GM12878 (cell line): ENCODE measurements around the gene GPC2. TPM values are rescaled to one million over a fixed set of nuclear protein-coding genes. Genes with fewer than 3 reads are reported as not detected.

ENCODE experiments used
- ATAC-seq: fragments of 200-7000 bp; cut with Tn5 transposase; 3 replicates; pipeline ENCODE4 v1.9.1; 2020; ENCODE audit warnings: mild to moderate bottlenecking, moderate library complexity
- BruUV-seq: library from RNA; stranded (reverse); fragments of 400-500 nt; replicated peaks from 2 replicates; lab custom pipeline; 2021; lab: Mats Ljungman, UMichigan
- CTCF ChIA-PET: fragments of 300-600 bp; sonication (Branson Sonifier 250); formaldehyde crosslinking; extraction: SDS; loops from one replicate; lab custom pipeline; 2021; ENCODE audit warnings: inconsistent platforms; lab: Yijun Ruan, JAX
- POLR2A ChIA-PET: fragments of 350-600 bp; formaldehyde crosslinking; extraction: SDS; loops from one replicate; lab custom pipeline; 2021; ENCODE audit warnings: inconsistent platforms; lab: Charles Lee
- RAD21 ChIA-PET: fragments of 300-600 bp; sonication (Branson Sonifier 250); formaldehyde crosslinking; loops from one replicate; lab custom pipeline; 2023; ENCODE audit warnings: antibody characterized with exemption; ENCODE audit not compliant: unreplicated experiment; lab: Charles Lee
- SMC1A ChIA-PET: fragments of 300-600 bp; sonication (Branson Sonifier 250); formaldehyde crosslinking; loops from one replicate; lab custom pipeline; 2023; ENCODE audit not compliant: unreplicated experiment, uncharacterized antibody; lab: Charles Lee
- DNase-seq: peaks from one replicate; pipeline ENCODE4 v3.0.0-alpha.2; 2011; ENCODE audit warnings: low read depth, low spot score
- FAIRE-seq: peaks from 3 replicates; lab custom pipeline; 2011; peaks lifted over from hg19 to GRCh38; lab: Jason Lieb, UNC
- H2AFZ ChIP-seq: 2 replicates; pipeline ENCODE4 v1.6.0; 2011; ENCODE audit warnings: low read depth, low read length, control low read depth; ENCODE audit not compliant: control insufficient read depth
- H3K27ac ChIP-seq: 2 replicates; pipeline ENCODE4 v1.5.1; 2011; ENCODE audit warnings: control low read depth; ENCODE audit not compliant: control insufficient read depth, insufficient read depth
- H3K27me3 ChIP-seq, 2 experiments: replicated peaks in 1 of 2; 2 replicates each; pipeline versions ENCODE4 v1.6.0 to v1.6.1; 2011; ENCODE audit warnings: low read length in 1 of 2; ENCODE audit not compliant: control insufficient read depth in 2 of 2, insufficient read depth in 2 of 2
- H3K36me3 ChIP-seq, 2 experiments: 2 replicates each; pipeline ENCODE4 v1.5.1; 2011; ENCODE audit warnings: low read length in 1 of 2; ENCODE audit not compliant: control insufficient read depth in 2 of 2, insufficient read depth in 2 of 2
- H3K4me1 ChIP-seq: 2 replicates; pipeline ENCODE4 v1.6.1; 2011; ENCODE audit warnings: mild to moderate bottlenecking, low read length, moderate library complexity, mixed read lengths; ENCODE audit not compliant: control insufficient read depth, insufficient read depth
- H3K4me2 ChIP-seq: 2 replicates; pipeline ENCODE4 v1.6.0; 2011; ENCODE audit warnings: control low read depth; ENCODE audit not compliant: control insufficient read depth, insufficient read depth
- H3K4me3 ChIP-seq: fragments of 200-600 bp; sonication (generic); 2 replicates; pipeline ENCODE4 v1.5.1; 2016
- H3K79me2 ChIP-seq: 2 replicates; pipeline ENCODE4 v1.6.0; 2011; ENCODE audit warnings: low read length; ENCODE audit not compliant: control insufficient read depth, insufficient read depth
- H3K9ac ChIP-seq: 2 replicates; pipeline ENCODE4 v1.8.0; 2011; ENCODE audit warnings: low read length, control low read depth, mixed read lengths; ENCODE audit not compliant: control insufficient read depth, insufficient read depth
- H3K9me3 ChIP-seq: replicated peaks from 3 replicates; pipeline ENCODE4 v1.5.1; 2011; ENCODE audit warnings: mild to moderate bottlenecking, low read length; ENCODE audit not compliant: control insufficient read depth, insufficient read depth
- H4K20me1 ChIP-seq: 2 replicates; pipeline ENCODE4 v1.6.0; 2011; ENCODE audit not compliant: control insufficient read depth, insufficient read depth
- BHLHE40 ChIP-seq, 2 experiments: fragments of 450-650 bp in 1 of 2; IDR thresholded peaks; 2 replicates each; pipeline ENCODE4 v1.6.1; 2011 to 2017; ENCODE audit warnings: low read depth in 2 of 2, borderline replicate concordance in 1 of 2, improper control_type of control experiment in 1 of 2, low read length in 1 of 2, mild to moderate bottlenecking in 1 of 2
- GATAD2B ChIP-seq: fragments of 450-650 bp; conservative IDR thresholded peaks from 2 replicates; pipeline ENCODE4 v1.6.1; 2017; ENCODE audit warnings: low read depth, mild to moderate bottlenecking, moderate library complexity
- MEF2B ChIP-seq: fragments of 450-650 bp; IDR thresholded peaks from 2 replicates; pipeline ENCODE4 v1.6.1; 2018; ENCODE audit warnings: mild to moderate bottlenecking, moderate library complexity; ENCODE audit not compliant: partially characterized antibody, poor library complexity, severe bottlenecking
- RAD21 ChIP-seq: IDR thresholded peaks from 2 replicates; pipeline ENCODE4 v1.6.1; 2011; ENCODE audit warnings: mild to moderate bottlenecking, low read depth, low read length, moderate library complexity; ENCODE audit not compliant: insufficient read depth
- ZNF24 ChIP-seq: fragments of 450-650 bp; IDR thresholded peaks from 2 replicates; pipeline ENCODE4 v1.6.1; 2017; ENCODE audit warnings: antibody characterized with exemption, mild to moderate bottlenecking
- WGBS: methylation state at CpG from one replicate; pipeline ENCODE4 v1.1.6; 2016; ENCODE audit warnings: low lambda C conversion rate; ENCODE audit not compliant: insufficient replicate concordance, insufficient coverage; ENCODE audit errors: missing lambda C conversion rate; 5-methylcytosine and 5-hydroxymethylcytosine counted together
- in situ Hi-C: fragments of 300-500 bp; cut with MboI; formaldehyde crosslinking; loops from 9 replicates; pipeline ENCODE4 v1.14.3; 2018; ENCODE audit warnings: mixed read lengths
- intact Hi-C: fragments of 100-400 bp; cut with micrococcal nuclease; formaldehyde crosslinking; loops from one replicate; pipeline ENCODE4 v1.14.2; 2022; ENCODE audit not compliant: unreplicated experiment
- polyA plus RNA-seq, 11 experiments: library from polyadenylated mRNA; depleted of rRNA in 4 of 11; unstranded in 6 of 11; stranded (reverse) in 5 of 11; fragments of >200 nt; fragmentation: Nextera tagmentation in 4 of 11; fragmentation: Illumina TruSeq in 1 of 11; extraction: Ambion mirVana in 4 of 11; extraction: Trizol in 1 of 11; gene quantifications; 1 replicate in 1 of 11; 2 replicates in 10 of 11; pipeline versions ENCODE4 v1.2.1 to v1.2.3, GENCODE V29; 2011 to 2016; ENCODE audit warnings: inconsistent platforms in 2 of 11, missing spikeins in 2 of 11, low read depth in 1 of 11
- total RNA-seq, 4 experiments: library from RNA; depleted of rRNA in 3 of 4; stranded (reverse); fragments of >200 nt in 3 of 4; fragmentation: Illumina TruSeq in 1 of 4; extraction: Trizol in 1 of 4; gene quantifications; 2 replicates each; pipeline versions ENCODE4 v1.2.1 to v1.2.3, GENCODE V29; 2013 to 2021
- TF ChIP-seq, protein P1 (sequence below): fragments of 450-650 bp; IDR thresholded peaks from 2 replicates; pipeline ENCODE4 v1.6.1; 2017; ENCODE audit warnings: low read depth, mild to moderate bottlenecking, moderate library complexity
- TF ChIP-seq, protein P2 (sequence below): fragments of 450-650 bp; IDR thresholded peaks from 2 replicates; pipeline ENCODE4 v1.6.1; 2016; ENCODE audit warnings: mild to moderate bottlenecking

The GPC2 gene
- total and polyA plus RNA-seq, 10 of the 15 experiments (the other 5 are each of a cell fraction or from before 2014, with no cell fraction given): 0.19 to 6.3 (median 0.77) TPM

DNA sequence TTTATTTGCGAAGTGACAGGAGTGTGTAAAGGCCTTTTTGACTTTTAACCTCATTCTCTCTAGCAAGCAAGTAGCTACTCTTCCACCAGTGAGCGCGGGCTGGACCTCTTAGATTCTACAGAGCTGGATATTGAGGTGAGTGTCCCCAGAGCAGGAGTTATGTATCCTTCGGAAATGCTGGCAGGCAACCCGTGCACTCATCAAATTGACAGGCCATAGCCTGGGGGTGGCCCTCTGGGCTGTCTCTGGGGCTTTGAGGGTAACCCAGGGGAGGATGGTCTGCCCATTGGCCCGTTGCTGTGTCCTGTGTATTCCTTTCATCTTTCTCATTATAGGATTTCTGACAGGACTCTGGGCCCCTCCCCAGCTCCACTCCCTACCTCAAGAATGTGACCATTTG is 36.5 kb upstream of the GPC2 start:
- SMC1A ChIA-PET: interaction anchor here (1.0 to 14.7 kb wide), 4 partner anchors 19 to 81 kb away, joined by 4 to 140 read pairs (median 58); partner anchors contain the start of gene GAL3ST4
- peak overlapping the region; percentile 2; the same call in 1 of the 2 replicates for H3K4me2 ChIP-seq
- peaks cover 12% of the 10 kb centered on the region for H3K79me2 ChIP-seq
- H3K9me3 ChIP-seq: no peaks in the 10 kb centered on the region
- RAD21 ChIA-PET: interaction anchor here (0.6 to 5.8 kb wide), 6 partner anchors 14 to 218 kb away, joined by 3 to 49 read pairs (median 4); no protein-coding TSS in a partner anchor
- POLR2A ChIA-PET: interaction anchor here (1.4 to 8.3 kb wide), 2 partner anchors 13 to 23 kb away, joined by 4 to 86 read pairs; no protein-coding TSS in a partner anchor
- CTCF ChIA-PET: interaction anchor here (1.0 to 8.3 kb wide), 6 partner anchors 9 to 75 kb away, joined by 3 to 113 read pairs (median 6); no protein-coding TSS in a partner anchor
- no peak overlapping the region for H3K9ac ChIP-seq
- intact Hi-C loops: no loop called here
- H3K36me3 ChIP-seq: no peaks in the 10 kb centered on the region; a peak in 1 of 4 replicates
- peaks cover 75% of the 10 kb centered on the region for H3K4me1 ChIP-seq
- no peak overlapping the region; the same call in 1 of the 2 replicates for H3K4me3 ChIP-seq
- no peaks in the 10 kb centered on the region for H4K20me1 ChIP-seq
- TF ChIP-seq, protein P1, sequence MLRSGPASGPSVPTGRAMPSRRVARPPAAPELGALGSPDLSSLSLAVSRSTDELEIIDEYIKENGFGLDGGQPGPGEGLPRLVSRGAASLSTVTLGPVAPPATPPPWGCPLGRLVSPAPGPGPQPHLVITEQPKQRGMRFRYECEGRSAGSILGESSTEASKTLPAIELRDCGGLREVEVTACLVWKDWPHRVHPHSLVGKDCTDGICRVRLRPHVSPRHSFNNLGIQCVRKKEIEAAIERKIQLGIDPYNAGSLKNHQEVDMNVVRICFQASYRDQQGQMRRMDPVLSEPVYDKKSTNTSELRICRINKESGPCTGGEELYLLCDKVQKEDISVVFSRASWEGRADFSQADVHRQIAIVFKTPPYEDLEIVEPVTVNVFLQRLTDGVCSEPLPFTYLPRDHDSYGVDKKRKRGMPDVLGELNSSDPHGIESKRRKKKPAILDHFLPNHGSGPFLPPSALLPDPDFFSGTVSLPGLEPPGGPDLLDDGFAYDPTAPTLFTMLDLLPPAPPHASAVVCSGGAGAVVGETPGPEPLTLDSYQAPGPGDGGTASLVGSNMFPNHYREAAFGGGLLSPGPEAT: peak; percentile 16; the same call in 1 of the 2 replicates
- TF ChIP-seq, protein P2, sequence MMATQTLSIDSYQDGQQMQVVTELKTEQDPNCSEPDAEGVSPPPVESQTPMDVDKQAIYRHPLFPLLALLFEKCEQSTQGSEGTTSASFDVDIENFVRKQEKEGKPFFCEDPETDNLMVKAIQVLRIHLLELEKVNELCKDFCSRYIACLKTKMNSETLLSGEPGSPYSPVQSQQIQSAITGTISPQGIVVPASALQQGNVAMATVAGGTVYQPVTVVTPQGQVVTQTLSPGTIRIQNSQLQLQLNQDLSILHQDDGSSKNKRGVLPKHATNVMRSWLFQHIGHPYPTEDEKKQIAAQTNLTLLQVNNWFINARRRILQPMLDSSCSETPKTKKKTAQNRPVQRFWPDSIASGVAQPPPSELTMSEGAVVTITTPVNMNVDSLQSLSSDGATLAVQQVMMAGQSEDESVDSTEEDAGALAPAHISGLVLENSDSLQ: peak; percentile 64
- TF ChIP-seq ZNF24: no peak
- TF ChIP-seq GATAD2B: peak; percentile 50; the same call in 1 of the 2 replicates
- TF ChIP-seq MEF2B: peak; percentile 94
- peak in 1 of 2 experiments; percentile 54; a peak in 1 of 4 replicates for TF ChIP-seq BHLHE40 (IDR thresholded peaks at IDR 0.05; ENCODE audit: borderline replicate concordance in 1 of 2, low read depth in 2 of 2, low read length in 1 of 2)
- TF ChIP-seq RAD21: no peak
- 65% methylated on average over 6 of the region's 6 CpGs for WGBS
- no TSS peak for BruUV-seq
- DNase-seq (no peak), ATAC-seq (no peak), FAIRE-seq (no peak)
- H2AFZ ChIP-seq: no peak overlapping the region
- in situ Hi-C loops: no loop called here
- no peaks in the 10 kb centered on the region for H3K27me3 ChIP-seq
- H3K27ac ChIP-seq: peak overlapping the region; percentile 26
